CD4-positive, alpha-beta memory T cell (primary cell): ENCODE measurements around the gene CFHR4. TPM values are rescaled to one million over a fixed set of nuclear protein-coding genes. Genes with fewer than 3 reads are reported as not detected.
"Not testable (repeated sequence)": the region's sequence is repeated elsewhere in the genome, so short reads cannot be mapped to it uniquely, and the experiment has no call there.

Source experiments
- CTCF ChIA-PET: fragments of 350-600 bp; sonication (Branson Sonifier 250); formaldehyde crosslinking; loops from one replicate; lab custom pipeline; 2021; ENCODE audit warnings: inconsistent platforms; ENCODE audit not compliant: partially characterized antibody; lab: Charles Lee
- POLR2A ChIA-PET: fragments of 350-600 bp; sonication (Branson Sonifier 250); formaldehyde crosslinking; loops from one replicate; lab custom pipeline; 2021; ENCODE audit not compliant: partially characterized antibody; lab: Charles Lee
- DNase-seq, 5 donors: peaks; one replicate each; pipeline versions ENCODE4 v3.0.0 to v3.0.0-alpha.2; 2020 to 2022; ENCODE audit warnings: mixed read lengths in 1 of 5
- H3K27ac ChIP-seq: one replicate; pipeline ENCODE4 v1.7.0; 2013; ENCODE audit warnings: low read depth, low read length
- H3K27me3 ChIP-seq: 2 replicates; pipeline ENCODE4 v1.7.0; 2013; ENCODE audit warnings: mild to moderate bottlenecking, low read length, moderate library complexity; ENCODE audit not compliant: insufficient read depth
- H3K36me3 ChIP-seq: 2 replicates; pipeline ENCODE4 v1.7.0; 2013; ENCODE audit warnings: mild to moderate bottlenecking, low read length, moderate library complexity; ENCODE audit not compliant: insufficient read depth
- H3K4me1 ChIP-seq: 2 replicates; pipeline ENCODE4 v1.7.0; 2013; ENCODE audit warnings: mild to moderate bottlenecking, low read length, moderate library complexity; ENCODE audit not compliant: insufficient read depth
- H3K4me3 ChIP-seq, 2 donors: one replicate each; pipeline ENCODE4 v1.7.0; 2013; ENCODE audit warnings: low read length in 2 of 2, mild to moderate bottlenecking in 1 of 2
- H3K9me3 ChIP-seq, 2 donors: one replicate each; pipeline ENCODE4 v1.7.0; 2013; ENCODE audit warnings: low read length in 2 of 2, control low read depth in 1 of 2; ENCODE audit not compliant: control insufficient read depth in 1 of 2
- H3K27ac Mint-ChIP-seq, 7 donors: one replicate each; pipeline ENCODE4 v1.8.0; 2020 to 2021; ENCODE audit warnings: mixed read lengths in 7 of 7, mild to moderate bottlenecking in 6 of 7, inconsistent platforms in 3 of 7, moderate library complexity in 3 of 7
- H3K27me3 Mint-ChIP-seq, 2 donors: one replicate each; pipeline ENCODE4 v1.8.0; 2020 to 2021; ENCODE audit warnings: mixed read lengths in 2 of 2
- H3K36me3 Mint-ChIP-seq, 2 donors: one replicate each; pipeline ENCODE4 v1.8.0; 2020 to 2021; ENCODE audit warnings: mixed read lengths in 2 of 2, inconsistent platforms in 1 of 2, mild to moderate bottlenecking in 1 of 2
- H3K4me1 Mint-ChIP-seq, 4 donors: one replicate each; pipeline ENCODE4 v1.8.0; 2020 to 2021; ENCODE audit warnings: mixed read lengths in 4 of 4, mild to moderate bottlenecking in 1 of 4
- H3K4me3 Mint-ChIP-seq, 8 donors: one replicate each; pipeline ENCODE4 v1.8.0; 2020 to 2021; ENCODE audit warnings: mixed read lengths in 8 of 8, mild to moderate bottlenecking in 7 of 8, moderate library complexity in 6 of 8, inconsistent platforms in 3 of 8
- H3K9me3 Mint-ChIP-seq, 8 donors: one replicate each; pipeline ENCODE4 v1.8.0; 2020 to 2021; ENCODE audit warnings: mixed read lengths in 8 of 8, mild to moderate bottlenecking in 5 of 8, inconsistent platforms in 3 of 8, moderate library complexity in 1 of 8
- intact Hi-C: fragments of 100-400 bp; cut with micrococcal nuclease; formaldehyde crosslinking; loops from one replicate; pipeline ENCODE4 v1.15.1; 2023
- polyA plus RNA-seq, 2 donors: library from polyadenylated mRNA; unstranded; fragments of 300-500 nt; fragmentation: Illumina TruSeq; gene quantifications; one replicate each; pipeline ENCODE4 v1.2.3, GENCODE V29; 2021
- total RNA-seq, 2 experiments: library from RNA; stranded (reverse); gene quantifications; one replicate each; pipeline ENCODE4 v1.2.3, GENCODE V29; 2021

Gene CFHR4
- total and polyA plus RNA-seq, 4 experiments from 2014 or later: not detected

DNA sequence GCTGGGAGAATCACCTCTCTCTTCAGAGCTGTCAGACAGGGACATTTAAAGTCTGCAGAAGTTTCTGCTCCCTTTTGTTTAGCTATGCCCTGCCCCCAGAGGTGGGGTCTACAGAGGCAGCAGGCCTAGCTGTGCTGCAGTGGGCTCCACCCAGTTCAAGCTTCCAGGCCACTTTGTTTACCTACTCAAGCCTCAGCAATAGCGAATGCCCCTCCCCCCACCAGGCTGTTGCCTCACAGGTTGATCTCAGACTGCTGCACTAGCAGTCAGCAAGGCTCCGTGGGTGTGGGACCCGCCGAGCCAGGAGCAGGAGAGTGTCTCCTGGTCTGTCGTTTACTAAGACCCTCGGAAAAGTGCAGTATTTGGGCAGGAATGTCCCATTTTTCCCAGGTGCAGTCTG, 53.6 kb downstream of the CFHR4 start:
- H3K4me1 Mint-ChIP-seq, H3K4me3 ChIP-seq, H3K27ac ChIP-seq, H3K27ac Mint-ChIP-seq, H3K36me3 Mint-ChIP-seq, H3K4me3 Mint-ChIP-seq, CTCF ChIA-PET, POLR2A ChIA-PET, intact Hi-C loops, H3K9me3 ChIP-seq, H3K9me3 Mint-ChIP-seq, H3K27me3 ChIP-seq, DNase-seq, H3K36me3 ChIP-seq, H3K27me3 Mint-ChIP-seq, H3K4me1 ChIP-seq: not testable (repeated sequence)

GRCh38 chr1:196943568-196943967, 55.7 kb downstream of the CFHR4 start, which contains the start of gene CFHR2:
Gene CFHR2 (plus strand): TSS chr1:196943738. CDS start chr1:196943881, 143 bp downstream.
- intact Hi-C loops: not testable (repeated sequence)

GRCh38 chr1:196951711-196952394, 64.0 kb downstream of the CFHR4 start:
- POLR2A ChIA-PET: no interaction called here
- no peaks in the 10 kb centered on the region for H3K4me1 ChIP-seq
- intact Hi-C loops: no loop called here
- no peaks in the 10 kb centered on the region for H3K27me3 Mint-ChIP-seq
- H3K9me3 ChIP-seq: no peaks in the 10 kb centered on the region
- no peak overlapping the region for H3K4me3 Mint-ChIP-seq
- no peaks in the 10 kb centered on the region for H3K27me3 ChIP-seq
- H3K36me3 Mint-ChIP-seq: no peaks in the 10 kb centered on the region
- H3K4me3 ChIP-seq: no peak overlapping the region
- CTCF ChIA-PET: no interaction called here
- H3K27ac Mint-ChIP-seq: no peak overlapping the region
- no peaks in the 10 kb centered on the region for H3K4me1 Mint-ChIP-seq
- peaks cover 0 to 4% (median 0%) of the 10 kb centered on the region in 8 donors for H3K9me3 Mint-ChIP-seq
- no peak overlapping the region for H3K27ac ChIP-seq
- H3K36me3 ChIP-seq: no peaks in the 10 kb centered on the region
- no peak for DNase-seq

More at GRCh38 chr1:196943568-196943967, 55.7 kb downstream of the CFHR4 start, which contains the start of gene CFHR2:
- H3K4me3 ChIP-seq, H3K4me1 Mint-ChIP-seq, POLR2A ChIA-PET, H3K9me3 Mint-ChIP-seq, DNase-seq, H3K36me3 ChIP-seq, CTCF ChIA-PET, H3K27me3 ChIP-seq, H3K27ac Mint-ChIP-seq, H3K9me3 ChIP-seq, H3K27ac ChIP-seq, H3K4me1 ChIP-seq, H3K4me3 Mint-ChIP-seq, H3K36me3 Mint-ChIP-seq, H3K27me3 Mint-ChIP-seq: not testable (repeated sequence)

DNA sequence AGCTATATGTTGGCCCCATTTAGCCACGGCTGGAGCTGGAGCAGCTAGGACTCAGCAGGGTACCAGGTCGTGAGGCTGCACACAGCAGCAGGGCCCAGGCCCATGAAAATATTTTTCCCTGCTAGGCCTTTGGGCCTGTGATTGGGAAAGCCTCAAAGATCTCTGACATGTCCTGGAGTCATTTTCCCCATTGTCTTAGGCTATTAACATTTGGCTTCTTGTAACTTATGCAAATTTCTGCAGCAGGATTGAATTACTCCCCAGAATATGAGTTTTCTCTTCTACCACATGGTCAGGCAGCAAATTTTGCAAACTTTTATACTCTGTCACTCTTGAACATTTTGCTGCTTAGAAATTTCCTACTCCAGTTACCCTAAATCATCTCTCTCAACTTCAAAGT, 66.9 kb downstream of the CFHR4 start:
- H3K9me3 ChIP-seq: no peaks in the 10 kb centered on the region

DNA sequence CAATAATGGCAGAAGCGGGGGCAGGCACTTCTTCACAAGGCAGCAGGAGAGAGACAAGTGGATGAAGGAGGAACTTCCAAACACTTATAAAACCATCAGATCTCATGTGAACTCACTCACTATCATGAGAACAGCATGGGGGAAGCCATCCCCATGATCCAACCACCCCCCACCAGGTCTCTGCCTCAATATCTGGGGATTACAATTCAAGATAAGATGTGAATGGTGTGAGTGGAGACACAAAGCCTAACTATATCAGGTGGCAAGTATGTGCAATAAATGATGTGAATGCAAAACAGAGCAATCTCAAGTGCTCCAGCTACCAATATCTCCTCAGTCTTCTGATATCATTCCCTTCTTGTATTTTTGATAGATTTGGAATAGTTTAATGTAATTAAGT, 68.1 kb downstream of the CFHR4 start:
- DNase-seq: no peak
- Mint-ChIP-seq H3K36me3 (no peaks in the 10 kb centered on the region), H3K27me3 (no peaks in the 10 kb centered on the region), H3K4me3 (no peak overlapping the region), H3K9me3 (peaks cover 0 to 4% (median 0%) of the 10 kb centered on the region in 8 donors), H3K4me1 (no peaks in the 10 kb centered on the region), H3K27ac (no peak overlapping the region)
- Histone ChIP-seq H3K27ac (no peak overlapping the region), H3K27me3 (no peaks in the 10 kb centered on the region), H3K9me3 (no peaks in the 10 kb centered on the region), H3K4me1 (no peaks in the 10 kb centered on the region), H3K4me3 (no peak overlapping the region), H3K36me3 (no peaks in the 10 kb centered on the region)
- POLR2A ChIA-PET: no interaction called here
- CTCF ChIA-PET: interaction anchor here (1.0 kb wide), 1 partner anchor 20 kb away, joined by 3 read pairs; no protein-coding TSS in a partner anchor
- intact Hi-C loops: no loop called here

More for the DNA sequence above, 66.9 kb downstream of the CFHR4 start:
- H3K36me3 ChIP-seq: no peaks in the 10 kb centered on the region
- intact Hi-C loops: no loop called here
- H3K4me3 ChIP-seq: no peak overlapping the region
- H3K27ac ChIP-seq: no peak overlapping the region
- no peak overlapping the region for H3K27ac Mint-ChIP-seq
- no peak overlapping the region for H3K4me3 Mint-ChIP-seq
- H3K27me3 Mint-ChIP-seq: no peaks in the 10 kb centered on the region
- H3K9me3 Mint-ChIP-seq: peaks cover 0 to 4% (median 0%) of the 10 kb centered on the region in 8 donors
- no peaks in the 10 kb centered on the region for H3K36me3 Mint-ChIP-seq
- POLR2A ChIA-PET: no interaction called here
- H3K4me1 Mint-ChIP-seq: no peaks in the 10 kb centered on the region
- H3K4me1 ChIP-seq: no peaks in the 10 kb centered on the region
- H3K27me3 ChIP-seq: no peaks in the 10 kb centered on the region
- CTCF ChIA-PET: no interaction called here
- DNase-seq: no peak

DNA sequence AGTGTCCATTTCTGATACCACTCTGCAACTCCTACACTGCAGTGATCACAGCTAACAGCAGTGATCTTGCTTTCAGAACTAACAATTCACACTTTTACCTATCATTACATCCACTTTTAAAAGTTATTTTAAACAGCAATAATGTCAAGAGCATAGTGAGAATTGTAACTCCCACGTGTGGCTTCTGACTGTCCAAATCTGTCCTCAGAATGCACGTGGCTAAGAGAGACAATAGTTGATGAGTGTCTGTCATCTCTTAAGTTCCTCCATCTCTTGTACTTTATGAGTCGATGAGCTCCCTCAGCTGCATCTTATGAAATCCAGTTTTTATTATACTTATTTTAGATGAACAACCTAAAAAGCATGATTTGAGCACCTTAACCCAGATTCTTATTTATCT, 73.0 kb downstream of the CFHR4 start:
- peaks cover 0 to 6% (median under 1%) of the 10 kb centered on the region in 8 donors for H3K9me3 Mint-ChIP-seq
- no peaks in the 10 kb centered on the region for H3K36me3 Mint-ChIP-seq
- Histone ChIP-seq H3K27ac (no peak overlapping the region), H3K4me3 (no peak overlapping the region), H3K27me3 (no peaks in the 10 kb centered on the region), H3K4me1 (no peaks in the 10 kb centered on the region), H3K9me3 (no peaks in the 10 kb centered on the region), H3K36me3 (no peaks in the 10 kb centered on the region)
- DNase-seq: no peak
- ChIA-PET CTCF (no interaction called here), POLR2A (no interaction called here)
- no peaks in the 10 kb centered on the region for H3K4me1 Mint-ChIP-seq
- intact Hi-C loops: no loop called here
- peaks cover 0 to 1% of the 10 kb centered on the region in 2 donors for H3K27me3 Mint-ChIP-seq
- no peak overlapping the region for H3K4me3 Mint-ChIP-seq
- no peak overlapping the region for H3K27ac Mint-ChIP-seq
